ENCODE results near the gene SYT2. TPM values are rescaled to one million over a fixed set of nuclear protein-coding genes. Genes with fewer than 3 reads are reported as not detected.

Gene SYT2
- polyA plus RNA-seq, 1 of the 3 experiments (the other 2 are of a cell fraction): 0.03 TPM

GRCh38 chr1:202694314-202694713 lies 15.9 kb downstream of the SYT2 start:
- 37% methylated on average over 5 of the region's 5 CpGs for WGBS (ENCODE audit: low lambda C conversion rate)
- Histone ChIP-seq H3K4me1 (ENCODE audit: control insufficient read depth in 1 of 2, insufficient read depth in 2 of 2, low read depth in 1 of 2, low read length in 1 of 2) (peaks cover 0 to 8% of the 10 kb centered on the region in 2 experiments; a peak in 1 of 4 replicates), H3K4me3 (ENCODE audit: low read depth in 2 of 2, low read length in 1 of 2) (no peak overlapping the region), H4K20me1 (ENCODE audit: insufficient read depth) (no peaks in the 10 kb centered on the region), H3K79me2 (ENCODE audit: insufficient read depth) (no peaks in the 10 kb centered on the region), H2AFZ (ENCODE audit: low read depth) (no peak overlapping the region), H3K27me3 (ENCODE audit: insufficient read depth) (peaks cover 19% of the 10 kb centered on the region; the same call in 1 of the 2 replicates), H3K4me2 (no peak overlapping the region), H3K9ac (no peak overlapping the region), H3K9me2 (no peaks in the 10 kb centered on the region), H3F3A (replicated peaks; ENCODE audit: insufficient read depth) (no peaks in the 10 kb centered on the region), H3K9me3 (no peaks in the 10 kb centered on the region), H3K27ac (ENCODE audit: low read depth in 2 of 2, low read length in 1 of 2) (no peak overlapping the region), H3K36me3 (replicated peaks in 1 of 2; ENCODE audit: control insufficient read depth in 1 of 2, insufficient read depth in 2 of 2, low read length in 1 of 2) (no peaks in the 10 kb centered on the region)
- CTCF ChIA-PET: no interaction called here
- DNase-seq: no peak
- POLR2A ChIA-PET: no interaction called here
- TF ChIP-seq MXI1 (IDR thresholded peaks at IDR 0.05; ENCODE audit: low read depth, low read length): no peak
- no peak for TF ChIP-seq RXRA (IDR thresholded peaks at IDR 0.05; ENCODE audit: borderline replicate concordance, low read depth)
- no peak for TF ChIP-seq TEAD4 (IDR thresholded peaks at IDR 0.05; ENCODE audit: borderline replicate concordance, insufficient read depth)
- TF ChIP-seq MAX (IDR thresholded peaks at IDR 0.05; ENCODE audit: low read depth): no peak
- no peak for TF ChIP-seq CTCF (IDR thresholded peaks at IDR 0.05)
- TF ChIP-seq CHD2 (IDR thresholded peaks at IDR 0.05; ENCODE audit: low read length, partially characterized antibody): no peak
- no peak for TF ChIP-seq EZH2phosphoT487 (IDR thresholded peaks at IDR 0.05; ENCODE audit: borderline replicate concordance, low read depth)
- no peak for TF ChIP-seq FOSL2 (IDR thresholded peaks at IDR 0.05; ENCODE audit: borderline replicate concordance, low read depth)
- no peak for TF ChIP-seq SIN3A (IDR thresholded peaks at IDR 0.05; ENCODE audit: borderline replicate concordance, low read depth, low read length)
- no peak for TF ChIP-seq RCOR1 (IDR thresholded peaks at IDR 0.05; ENCODE audit: low read length)
- TF ChIP-seq, protein P1, sequence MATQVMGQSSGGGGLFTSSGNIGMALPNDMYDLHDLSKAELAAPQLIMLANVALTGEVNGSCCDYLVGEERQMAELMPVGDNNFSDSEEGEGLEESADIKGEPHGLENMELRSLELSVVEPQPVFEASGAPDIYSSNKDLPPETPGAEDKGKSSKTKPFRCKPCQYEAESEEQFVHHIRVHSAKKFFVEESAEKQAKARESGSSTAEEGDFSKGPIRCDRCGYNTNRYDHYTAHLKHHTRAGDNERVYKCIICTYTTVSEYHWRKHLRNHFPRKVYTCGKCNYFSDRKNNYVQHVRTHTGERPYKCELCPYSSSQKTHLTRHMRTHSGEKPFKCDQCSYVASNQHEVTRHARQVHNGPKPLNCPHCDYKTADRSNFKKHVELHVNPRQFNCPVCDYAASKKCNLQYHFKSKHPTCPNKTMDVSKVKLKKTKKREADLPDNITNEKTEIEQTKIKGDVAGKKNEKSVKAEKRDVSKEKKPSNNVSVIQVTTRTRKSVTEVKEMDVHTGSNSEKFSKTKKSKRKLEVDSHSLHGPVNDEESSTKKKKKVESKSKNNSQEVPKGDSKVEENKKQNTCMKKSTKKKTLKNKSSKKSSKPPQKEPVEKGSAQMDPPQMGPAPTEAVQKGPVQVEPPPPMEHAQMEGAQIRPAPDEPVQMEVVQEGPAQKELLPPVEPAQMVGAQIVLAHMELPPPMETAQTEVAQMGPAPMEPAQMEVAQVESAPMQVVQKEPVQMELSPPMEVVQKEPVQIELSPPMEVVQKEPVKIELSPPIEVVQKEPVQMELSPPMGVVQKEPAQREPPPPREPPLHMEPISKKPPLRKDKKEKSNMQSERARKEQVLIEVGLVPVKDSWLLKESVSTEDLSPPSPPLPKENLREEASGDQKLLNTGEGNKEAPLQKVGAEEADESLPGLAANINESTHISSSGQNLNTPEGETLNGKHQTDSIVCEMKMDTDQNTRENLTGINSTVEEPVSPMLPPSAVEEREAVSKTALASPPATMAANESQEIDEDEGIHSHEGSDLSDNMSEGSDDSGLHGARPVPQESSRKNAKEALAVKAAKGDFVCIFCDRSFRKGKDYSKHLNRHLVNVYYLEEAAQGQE (IDR thresholded peaks at IDR 0.05; ENCODE audit: low read depth, low read length): no peak
- TF ChIP-seq IRF3 (IDR thresholded peaks at IDR 0.05; ENCODE audit: low read depth, low read length): no peak
- TF ChIP-seq FOXM1 (IDR thresholded peaks at IDR 0.05; ENCODE audit: low read depth): no peak
- no peak for TF ChIP-seq PBX3 (IDR thresholded peaks at IDR 0.05)
- no peak for TF ChIP-seq RAD21 (IDR thresholded peaks at IDR 0.05; ENCODE audit: low read length)
- TF ChIP-seq USF1 (IDR thresholded peaks at IDR 0.05; ENCODE audit: borderline replicate concordance, low read depth): no peak
- no peak for TF ChIP-seq NFIC (IDR thresholded peaks at IDR 0.05; ENCODE audit: borderline replicate concordance)
- TF ChIP-seq SMC3 (IDR thresholded peaks at IDR 0.05; ENCODE audit: low read depth, low read length): no peak
- no peak for TF ChIP-seq EP300 (IDR thresholded peaks at IDR 0.05; ENCODE audit: borderline replicate concordance in 1 of 2, low read depth in 1 of 2, low read length in 1 of 2)

Measured in SK-N-SH (cell line).